IMR-90 (cell line): Measurements from ENCODE around the gene KCTD13. TPM values are rescaled to one million over a fixed set of nuclear protein-coding genes. Genes with fewer than 3 reads are reported as not detected.
A peak's percentile ranks its signal among the peaks of the same experiment; 100 is the strongest.

Experiments used
- ATAC-seq: fragments of 200-7000 bp; cut with Tn5 transposase; 2 replicates; pipeline ENCODE4 v1.9.1; 2020; ENCODE audit warnings: low read depth, mild to moderate bottlenecking, moderate library complexity
- BruUV-seq: library from RNA; stranded (reverse); fragments of 400-500 nt; replicated peaks from 2 replicates; lab custom pipeline; 2021; lab: Mats Ljungman, UMichigan
- CTCF ChIA-PET: fragments of 300-600 bp; formaldehyde crosslinking; extraction: SDS; loops from one replicate; lab custom pipeline; 2021; ENCODE audit warnings: antibody characterized with exemption; lab: Yijun Ruan, JAX
- POLR2A ChIA-PET: fragments of 300-600 bp; sonication (Branson Sonifier 250); formaldehyde crosslinking; loops from one replicate; lab custom pipeline; 2022; ENCODE audit warnings: antibody characterized with exemption; ENCODE audit not compliant: unreplicated experiment; lab: Charles Lee
- DNase-seq: peaks from one replicate; pipeline ENCODE4 v3.0.0; 2013
- H2AFZ ChIP-seq: replicated peaks from 2 replicates; pipeline ENCODE3; 2013; ENCODE audit warnings: low read length, mild to moderate bottlenecking; ENCODE audit not compliant: poor library complexity
- H2AK5ac ChIP-seq: 2 replicates; pipeline ENCODE4 v1.6.1; 2013; ENCODE audit warnings: low read depth, low read length, inconsistent platforms
- H2AK9ac ChIP-seq: replicated peaks from 2 replicates; pipeline ENCODE3; 2013; ENCODE audit warnings: mild to moderate bottlenecking, low read depth, low read length, moderate library complexity; ENCODE audit not compliant: poor library complexity
- H2BK120ac ChIP-seq: 2 replicates; pipeline ENCODE4 v1.6.1; 2013; ENCODE audit warnings: low read depth, low read length, inconsistent platforms
- H2BK15ac ChIP-seq: 3 replicates; pipeline ENCODE4 v1.6.1; 2013; ENCODE audit warnings: low read depth, low read length, inconsistent platforms
- H2BK20ac ChIP-seq: 2 replicates; pipeline ENCODE4 v1.6.1; 2013; ENCODE audit warnings: low read depth, mild to moderate bottlenecking, inconsistent platforms, low read length, moderate library complexity
- H2BK5ac ChIP-seq: 2 replicates; pipeline ENCODE4 v1.6.1; 2013; ENCODE audit warnings: mild to moderate bottlenecking, low read depth, low read length, inconsistent platforms; ENCODE audit not compliant: poor library complexity, severe bottlenecking
- H3K14ac ChIP-seq: replicated peaks from 2 replicates; pipeline ENCODE4 v1.6.1; 2013; ENCODE audit warnings: low read depth, low read length, inconsistent platforms
- H3K18ac ChIP-seq: 2 replicates; pipeline ENCODE4 v1.6.1; 2013; ENCODE audit warnings: low read depth, low read length, control low read depth
- H3K23ac ChIP-seq: 2 replicates; pipeline ENCODE4 v1.6.1; 2013; ENCODE audit warnings: low read depth, low read length, inconsistent platforms
- H3K27ac ChIP-seq: 2 replicates; pipeline ENCODE4 v1.5.1; 2013; ENCODE audit warnings: mild to moderate bottlenecking, control low read depth, low read length; ENCODE audit not compliant: insufficient read depth
- H3K27me3 ChIP-seq: 2 replicates; pipeline ENCODE4 v1.6.1; 2013; ENCODE audit warnings: low read length; ENCODE audit not compliant: control insufficient read depth, insufficient read depth
- H3K36me3 ChIP-seq: 2 replicates; pipeline ENCODE4 v1.6.1; 2013; ENCODE audit warnings: low read length, mixed read lengths; ENCODE audit not compliant: control insufficient read depth, insufficient read depth
- H3K4ac ChIP-seq: 2 replicates; pipeline ENCODE4 v1.6.1; 2013; ENCODE audit warnings: low read depth, low read length, inconsistent platforms
- H3K4me1 ChIP-seq: 2 replicates; pipeline ENCODE4 v1.6.1; 2013; ENCODE audit warnings: low read length, mixed read lengths; ENCODE audit not compliant: control insufficient read depth, insufficient read depth
- H3K4me2 ChIP-seq: 2 replicates; pipeline ENCODE4 v1.6.1; 2013; ENCODE audit warnings: low read depth, mild to moderate bottlenecking, control low read depth, low read length, moderate library complexity
- H3K4me3 ChIP-seq: 2 replicates; pipeline ENCODE4 v1.5.1; 2013; ENCODE audit warnings: low read depth, mild to moderate bottlenecking, control low read depth, low read length, moderate library complexity; ENCODE audit not compliant: insufficient read depth
- H3K56ac ChIP-seq: 2 replicates; pipeline ENCODE4 v1.6.1; 2013; ENCODE audit warnings: low read length, inconsistent platforms; ENCODE audit not compliant: insufficient read depth; ENCODE audit errors: extremely low read depth
- H3K79me1 ChIP-seq, 2 experiments: 2 replicates each; pipeline ENCODE4 v1.6.1; 2013; ENCODE audit warnings: low read length in 2 of 2, inconsistent platforms in 1 of 2, low read depth in 1 of 2
- H3K9ac ChIP-seq: 2 replicates; pipeline ENCODE4 v1.6.1; 2013; ENCODE audit warnings: low read depth, low read length, control low read depth
- H3K9me1 ChIP-seq: 2 replicates; pipeline ENCODE4 v1.6.1; 2013; ENCODE audit warnings: low read length, inconsistent platforms; ENCODE audit not compliant: insufficient read depth
- H3K9me3 ChIP-seq: 2 replicates; pipeline ENCODE4 v1.6.1; 2013; ENCODE audit warnings: low read length; ENCODE audit not compliant: control insufficient read depth, insufficient read depth
- H4K20me1 ChIP-seq: 2 replicates; pipeline ENCODE4 v1.6.1; 2013; ENCODE audit warnings: low read length, inconsistent platforms; ENCODE audit not compliant: insufficient read depth
- H4K5ac ChIP-seq: 2 replicates; pipeline ENCODE4 v1.6.1; 2013; ENCODE audit warnings: mild to moderate bottlenecking, low read depth, low read length, control low read depth
- H4K8ac ChIP-seq, 2 experiments: 2 replicates each; pipeline ENCODE4 v1.6.1; 2013; ENCODE audit warnings: low read depth in 2 of 2, low read length in 2 of 2, control low read depth in 1 of 2, inconsistent platforms in 1 of 2
- H4K91ac ChIP-seq: 2 replicates; pipeline ENCODE4 v1.6.1; 2013; ENCODE audit warnings: low read depth, low read length, inconsistent platforms; ENCODE audit not compliant: insufficient read depth
- BHLHE40 ChIP-seq: fragments of 150-350 bp; IDR thresholded peaks from 2 replicates; pipeline ENCODE4 v1.6.1; 2016; ENCODE audit warnings: mild to moderate bottlenecking, low read depth, low read length
- CEBPB ChIP-seq: IDR thresholded peaks from 2 replicates; pipeline ENCODE4 v1.6.1; 2012; ENCODE audit warnings: low read depth, low read length, improper control_type of control experiment
- CHD1 ChIP-seq: IDR thresholded peaks from 2 replicates; pipeline ENCODE4 v1.6.1; 2012; ENCODE audit warnings: low read depth, low read length, improper control_type of control experiment
- CTCF ChIP-seq: conservative IDR thresholded peaks from 2 replicates; pipeline ENCODE4 v1.5.1; 2012; ENCODE audit warnings: mild to moderate bottlenecking, low read depth, low read length, improper control_type of control experiment
- ELK1 ChIP-seq: fragments of 150-350 bp; IDR thresholded peaks from 2 replicates; pipeline ENCODE4 v1.6.1; 2016; ENCODE audit warnings: low read depth, mild to moderate bottlenecking, low read length, moderate library complexity, borderline replicate concordance
- FOS ChIP-seq: fragments of 150-350 bp; IDR thresholded peaks from 2 replicates; pipeline ENCODE4 v1.6.1; 2016; ENCODE audit warnings: low read depth, low read length
- MAFK ChIP-seq: IDR thresholded peaks from 2 replicates; pipeline ENCODE4 v1.6.1; 2012; ENCODE audit warnings: low read depth, low read length, improper control_type of control experiment
- MAZ ChIP-seq: IDR thresholded peaks from 2 replicates; pipeline ENCODE4 v1.6.1; 2012; ENCODE audit warnings: low read depth, mild to moderate bottlenecking, low read length, improper control_type of control experiment, moderate library complexity, borderline replicate concordance
- MXI1 ChIP-seq: IDR thresholded peaks from 2 replicates; pipeline ENCODE4 v1.6.1; 2012; ENCODE audit warnings: low read depth, mild to moderate bottlenecking, low read length, moderate library complexity, borderline replicate concordance
- NFE2L2 ChIP-seq: fragments of 150-350 bp; IDR thresholded peaks from 2 replicates; pipeline ENCODE4 v1.6.1; 2016; ENCODE audit warnings: low read depth, mild to moderate bottlenecking, low read length
- POLR2A ChIP-seq: IDR thresholded peaks from 2 replicates; pipeline ENCODE4 v1.6.1; 2012; ENCODE audit warnings: mild to moderate bottlenecking, low read depth, low read length
- RAD21 ChIP-seq: IDR thresholded peaks from 2 replicates; pipeline ENCODE4 v1.6.1; 2012; ENCODE audit warnings: low read length, improper control_type of control experiment
- RCOR1 ChIP-seq: IDR thresholded peaks from 2 replicates; pipeline ENCODE4 v1.6.1; 2012; ENCODE audit warnings: mild to moderate bottlenecking, low read length, improper control_type of control experiment; ENCODE audit not compliant: insufficient replicate concordance
- RFX5 ChIP-seq: IDR thresholded peaks from 2 replicates; pipeline ENCODE4 v1.8.0; 2012; ENCODE audit warnings: low read depth, mild to moderate bottlenecking, low read length, moderate library complexity
- SMC3 ChIP-seq: fragments of 150-350 bp; IDR thresholded peaks from 2 replicates; pipeline ENCODE4 v1.6.1; 2016; ENCODE audit warnings: low read depth, mild to moderate bottlenecking, antibody characterized with exemption, low read length, moderate library complexity
- USF2 ChIP-seq: fragments of 150-350 bp; IDR thresholded peaks from 2 replicates; pipeline ENCODE4 v1.6.1; 2017; ENCODE audit warnings: mild to moderate bottlenecking, antibody characterized with exemption, low read length, low read depth
- WGBS, 2 experiments: methylation state at CpG; one replicate each; pipeline versions ENCODE4 v1.1.5 to v1.1.7; 2013; ENCODE audit warnings: missing lambda C conversion rate in 2 of 2; ENCODE audit not compliant: insufficient read length in 1 of 2; ENCODE audit errors: extremely low coverage in 2 of 2; 5-methylcytosine and 5-hydroxymethylcytosine counted together
- dilution Hi-C: fragments of 300-500 bp; cut with HindIII; formaldehyde crosslinking; loops from one replicate; pipeline ENCODE4 v1.14.3; 2018; ENCODE audit warnings: low sequenced_read_pairs; ENCODE audit not compliant: unreplicated experiment
- in situ Hi-C: fragments of 300-500 bp; cut with MboI; formaldehyde crosslinking; loops from 3 replicates; pipeline ENCODE4 v1.14.3; 2019; ENCODE audit warnings: low sequenced_read_pairs, inconsistent platforms, mixed read lengths
- intact Hi-C: fragments of 100-400 bp; cut with micrococcal nuclease; formaldehyde crosslinking; loops from 2 replicates; pipeline ENCODE4 v1.10.0; 2022
- polyA plus RNA-seq, 3 experiments: library from polyadenylated mRNA; depleted of rRNA; stranded (reverse); fragments of >200 nt; gene quantifications; 2 replicates each; pipeline ENCODE4 v1.2.3, GENCODE V29; 2012; ENCODE audit warnings: low replicate concordance in 1 of 3
- total RNA-seq: library from RNA; depleted of rRNA; stranded (reverse); fragments of >200 nt; gene quantifications from 2 replicates; pipeline ENCODE4 v1.2.3, GENCODE V29; 2012

The KCTD13 gene
- total and polyA plus RNA-seq, 2 of the 4 experiments (the other 2 are of a cell fraction) = 4.1 to 20.7 TPM

GRCh38 chr16:29881050-29881449 is 45.0 kb downstream of the KCTD13 start:
- TF ChIP-seq MAZ (no peak), NFE2L2 (no peak), SMC3 (no peak), POLR2A (no peak), ELK1 (no peak), CHD1 (no peak), RFX5 (no peak), MXI1 (no peak), BHLHE40 (no peak), RAD21 (no peak), USF2 (no peak), CTCF (no peak), RCOR1 (no peak), MAFK (no peak), CEBPB (no peak), FOS (no peak)
- dilution Hi-C loops = no loop called here
- H3K23ac ChIP-seq = peak overlapping the region; percentile 27; the same call in 1 of the 2 replicates

More at GRCh38 chr16:29881050-29881449, 45.0 kb downstream of the KCTD13 start:
- Histone ChIP-seq H4K91ac (no peak overlapping the region), H3K27ac (no peak overlapping the region), H3K9me1 (no peaks in the 10 kb centered on the region), H3K4me3 (no peak overlapping the region), H4K8ac (no peak overlapping the region), H2BK5ac (no peak overlapping the region), H2AK9ac (no peak overlapping the region), H3K14ac (no peak overlapping the region), H3K9me3 (no peaks in the 10 kb centered on the region), H3K4me2 (no peak overlapping the region), H2AFZ (no peak overlapping the region), H3K4ac (no peak overlapping the region), H2BK20ac (no peak overlapping the region), H3K36me3 (peaks cover 1% of the 10 kb centered on the region), H2BK120ac (no peak overlapping the region), H3K18ac (no peak overlapping the region), H4K20me1 (peaks cover 3% of the 10 kb centered on the region; the same call in 1 of the 2 replicates), H3K4me1 (no peaks in the 10 kb centered on the region), H3K27me3 (peaks cover 15% of the 10 kb centered on the region), H2BK15ac (no peak overlapping the region), H3K56ac (no peak overlapping the region), H3K9ac (no peak overlapping the region), H2AK5ac (no peak overlapping the region), H4K5ac (no peak overlapping the region), H3K79me1 (no peaks in the 10 kb centered on the region)
- ChIA-PET POLR2A (no interaction called here), CTCF (interaction anchor here (1.0 kb wide), 1 partner anchor 19 kb away, joined by 3 read pairs; the partner anchor contains the start of gene SEZ6L2)
- BruUV-seq = no TSS peak
- intact Hi-C loops = no loop called here
- no CpG with 5 or more reads among the region's 3 CpGs for WGBS, 2 experiments
- ATAC-seq (no peak), DNase-seq (no peak)
- in situ Hi-C loops = no loop called here
